SK-N-SH (cell line): Measurements from ENCODE around the gene PRDX4. TPM values are rescaled to one million over a fixed set of nuclear protein-coding genes. Genes with fewer than 3 reads are reported as not detected.

Experiments
- CTCF ChIA-PET: fragments of 300-600, 350-600 bp; formaldehyde crosslinking; extraction: SDS; loops from one replicate; lab custom pipeline; 2021; lab: Yijun Ruan, JAX
- POLR2A ChIA-PET: fragments of 350-600 bp; sonication (Branson Sonifier 250); formaldehyde crosslinking; extraction: SDS; loops from one replicate; lab custom pipeline; 2020; ENCODE audit warnings: antibody characterized with exemption, inconsistent platforms; lab: Yijun Ruan, JAX
- DNase-seq: peaks from one replicate; pipeline ENCODE4 v3.0.0; 2012
- H2AFZ ChIP-seq: fragments of 200-600 bp; sonication (generic); 2 replicates; pipeline ENCODE4 v1.8.1; 2016; ENCODE audit warnings: antibody characterized with exemption, mild to moderate bottlenecking, low read depth
- H3F3A ChIP-seq: fragments of 200-600 bp; sonication (generic); replicated peaks from 2 replicates; pipeline ENCODE3; 2016; ENCODE audit warnings: antibody characterized with exemption, mild to moderate bottlenecking; ENCODE audit not compliant: insufficient read depth
- H3K27ac ChIP-seq, 2 experiments: fragments of 200-500 bp in 1 of 2; fragments of 200-600 bp in 1 of 2; sonication (Bioruptor generic) in 1 of 2; sonication (generic), shearing (Covaris generic) in 1 of 2; 2 replicates each; pipeline versions ENCODE4 v1.5.1 to v1.6.1; 2014 to 2016; ENCODE audit warnings: low read depth in 2 of 2, inconsistent platforms in 1 of 2, low read length in 1 of 2, mild to moderate bottlenecking in 1 of 2, mixed read lengths in 1 of 2
- H3K27me3 ChIP-seq: fragments of 200-600 bp; sonication (generic), shearing (Covaris generic); 2 replicates; pipeline ENCODE4 v1.6.1; 2016; ENCODE audit warnings: mixed run types; ENCODE audit not compliant: insufficient read depth
- H3K36me3 ChIP-seq, 2 experiments: fragments of 200-500 bp in 1 of 2; fragments of 200-600 bp in 1 of 2; sonication (Bioruptor generic) in 1 of 2; sonication (generic) in 1 of 2; replicated peaks in 1 of 2; 2 replicates each; pipeline versions ENCODE3 to v1.5.1; 2014 to 2016; ENCODE audit warnings: low read length in 1 of 2, mild to moderate bottlenecking in 1 of 2; ENCODE audit not compliant: insufficient read depth in 2 of 2, control insufficient read depth in 1 of 2
- H3K4me1 ChIP-seq, 2 experiments: fragments of 200-500 bp in 1 of 2; fragments of 200-600 bp in 1 of 2; sonication (Bioruptor generic) in 1 of 2; sonication (generic), shearing (Covaris generic) in 1 of 2; 2 replicates each; pipeline versions ENCODE4 v1.5.1 to v1.6.1; 2014 to 2016; ENCODE audit warnings: low read depth in 1 of 2, low read length in 1 of 2, mixed run types in 1 of 2; ENCODE audit not compliant: insufficient read depth in 2 of 2, control insufficient read depth in 1 of 2
- H3K4me2 ChIP-seq: fragments of 200-600 bp; sonication (generic), shearing (Covaris generic); 2 replicates; pipeline ENCODE4 v1.6.1; 2017; ENCODE audit warnings: mixed run types
- H3K4me3 ChIP-seq, 2 experiments: fragments of 200-500 bp in 1 of 2; fragments of 200-600 bp in 1 of 2; sonication (Bioruptor generic) in 1 of 2; sonication (generic), shearing (Covaris generic) in 1 of 2; 2 replicates each; pipeline versions ENCODE4 v1.5.1 to v1.8.1; 2014 to 2016; ENCODE audit warnings: low read depth in 2 of 2, inconsistent platforms in 1 of 2, low read length in 1 of 2, mild to moderate bottlenecking in 1 of 2, mixed read lengths in 1 of 2, moderate library complexity in 1 of 2
- H3K79me2 ChIP-seq: fragments of 200-600 bp; sonication (generic); 2 replicates; pipeline ENCODE4 v1.8.1; 2017; ENCODE audit warnings: mild to moderate bottlenecking; ENCODE audit not compliant: insufficient read depth
- H3K9ac ChIP-seq: fragments of 200-600 bp; sonication (generic); 2 replicates; pipeline ENCODE4 v1.6.1; 2017; ENCODE audit warnings: mixed run types
- H3K9me2 ChIP-seq: fragments of 200-600 bp; sonication (generic); 2 replicates; pipeline ENCODE4 v1.6.1; 2017; ENCODE audit warnings: mixed run types
- H3K9me3 ChIP-seq: fragments of 200-600 bp; sonication (generic); 2 replicates; pipeline ENCODE4 v1.6.1; 2017; ENCODE audit warnings: mixed run types, mild to moderate bottlenecking, moderate library complexity
- H4K20me1 ChIP-seq: fragments of 200-600 bp; sonication (generic); 2 replicates; pipeline ENCODE4 v1.6.1; 2017; ENCODE audit warnings: mild to moderate bottlenecking, mixed run types; ENCODE audit not compliant: insufficient read depth
- EZH2phosphoT487 ChIP-seq: fragments of 200-600 bp; sonication (generic); IDR thresholded peaks from 2 replicates; pipeline ENCODE4 v1.6.1; 2017; ENCODE audit warnings: low read depth, mixed run types, mild to moderate bottlenecking, antibody characterized with exemption, moderate library complexity, borderline replicate concordance
- FOXJ3 ChIP-seq: sonication (generic); formaldehyde crosslinking; IDR thresholded peaks from 2 replicates; pipeline ENCODE4 v1.5.1; 2020; ENCODE audit warnings: mild to moderate bottlenecking, missing genetic modification reagents
- GABPA ChIP-seq: IDR thresholded peaks from 2 replicates; pipeline ENCODE4 v1.4.0; 2012; ENCODE audit warnings: low read depth, mild to moderate bottlenecking
- GATA2 ChIP-seq: sonication (generic); formaldehyde crosslinking; IDR thresholded peaks from 2 replicates; pipeline ENCODE4 v1.5.0; 2020; ENCODE audit warnings: mild to moderate bottlenecking, missing genetic modification reagents
- JUND ChIP-seq: IDR thresholded peaks from 2 replicates; pipeline ENCODE4 v1.4.0; 2012
- POLR2AphosphoS5 ChIP-seq: IDR thresholded peaks from 2 replicates; pipeline ENCODE4 v1.6.1; 2012; ENCODE audit warnings: low read depth, low read length
- RAD21 ChIP-seq: IDR thresholded peaks from 2 replicates; pipeline ENCODE4 v1.6.1; 2012; ENCODE audit warnings: mild to moderate bottlenecking, low read length
- REST ChIP-seq: IDR thresholded peaks from 2 replicates; pipeline ENCODE4 v1.6.1; 2012; ENCODE audit warnings: mild to moderate bottlenecking, low read depth, low read length, moderate library complexity
- TEAD4 ChIP-seq: IDR thresholded peaks from 2 replicates; pipeline ENCODE4 v1.4.0; 2012; ENCODE audit warnings: mild to moderate bottlenecking, borderline replicate concordance; ENCODE audit not compliant: insufficient read depth
- WGBS: methylation state at CpG from one replicate; pipeline ENCODE4 v1.1.6; 2017; ENCODE audit warnings: low lambda C conversion rate; 5-methylcytosine and 5-hydroxymethylcytosine counted together
- polyA plus RNA-seq, 3 experiments: library from polyadenylated mRNA; depleted of rRNA; stranded (reverse); fragments of >200 nt; gene quantifications; 2 replicates each; pipeline ENCODE4 v1.2.3, GENCODE V29; 2012

PRDX4 gene
- polyA plus RNA-seq, 1 of the 3 experiments (the other 2 are of a cell fraction) = 140 TPM

DNA sequence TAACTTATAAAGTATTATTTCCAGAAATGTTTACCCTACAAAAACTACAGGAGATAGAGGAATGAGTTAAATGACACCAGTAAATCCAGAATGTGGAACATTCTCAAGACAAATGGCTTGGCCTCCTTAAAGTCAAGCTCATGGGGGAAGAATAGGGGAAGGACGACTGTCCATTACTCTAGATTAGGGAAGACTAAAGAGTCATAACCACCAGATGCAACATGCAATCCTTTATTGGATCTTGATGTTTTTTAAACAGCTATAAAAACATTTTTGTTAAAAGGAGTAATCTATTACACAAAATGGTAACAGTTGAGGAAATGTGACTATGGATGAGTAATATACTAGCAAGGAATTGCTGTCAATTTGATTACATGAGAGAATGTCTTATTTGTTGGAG is 64.7 kb downstream of the PRDX4 start (continued):
- TF ChIP-seq REST (no peak), FOXJ3 (no peak), GATA2 (CRISPR knock-in tag) (no peak), TEAD4 (no peak), JUND (no peak)

DNA sequence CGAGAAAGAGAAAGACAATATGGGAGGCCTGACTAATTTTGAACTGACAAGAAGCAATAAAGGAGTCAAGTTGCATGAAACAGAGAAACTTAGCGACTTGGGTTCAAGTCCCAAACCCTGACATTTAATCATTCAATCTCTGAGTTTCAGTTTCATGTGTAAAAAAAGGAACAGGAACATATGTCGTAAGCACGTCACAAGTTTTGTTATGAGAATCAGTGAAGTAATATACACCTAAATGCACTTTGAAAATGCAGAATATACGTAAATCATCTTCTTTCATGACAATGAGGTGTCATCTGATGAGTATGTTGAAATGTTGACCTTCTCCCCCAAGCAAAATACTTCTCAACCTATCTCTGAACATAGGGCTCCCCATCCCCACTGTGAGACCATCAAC is 65.4 kb downstream of the PRDX4 start:
- ChIA-PET POLR2A (no interaction called here), CTCF (no interaction called here)
- Histone ChIP-seq H3K4me3 (no peak overlapping the region), H3K36me3 (peaks cover 9 to 26% of the 10 kb centered on the region in 2 experiments), H3K27me3 (no peaks in the 10 kb centered on the region; the same call in 1 of the 2 replicates), H2AFZ (no peak overlapping the region), H3K4me2 (no peak overlapping the region), H3K4me1 (no peaks in the 10 kb centered on the region), H4K20me1 (peaks cover 28% of the 10 kb centered on the region), H3K79me2 (peaks cover 71% of the 10 kb centered on the region), H3K9ac (no peak overlapping the region), H3F3A (no peaks in the 10 kb centered on the region), H3K9me2 (no peaks in the 10 kb centered on the region), H3K9me3 (no peaks in the 10 kb centered on the region), H3K27ac (no peak overlapping the region)
- DNase-seq = no peak
- TF ChIP-seq RAD21 = no peak
- no peak for TF ChIP-seq JUND
- no peak for TF ChIP-seq POLR2AphosphoS5
- no peak for TF ChIP-seq EZH2phosphoT487
- TF ChIP-seq GATA2 (CRISPR knock-in tag) = no peak
- no peak for TF ChIP-seq GABPA
- 48% methylated on average over 5 of the region's 5 CpGs for WGBS

Other genes starting within 250 kb of the PRDX4 start
- 23.7 and 32.4 TPM in 2 replicates for gene ACOT9, start 75.8 kb downstream of the PRDX4 start, polyA plus RNA-seq (2012; rRNA removed)
- 131 and 176 TPM in 2 replicates for gene SAT1, start 115.7 kb downstream of the PRDX4 start, polyA plus RNA-seq (2012; rRNA removed)
- gene APOO, start 240.4 kb downstream of the PRDX4 start, polyA plus RNA-seq (2012; rRNA removed) = 20.3 and 22.0 TPM in 2 replicates
- gene CXorf58, start 240.5 kb downstream of the PRDX4 start, polyA plus RNA-seq (2012; rRNA removed) = not detected in 2 replicates